ENCODE measurements around the gene TNFRSF25. TPM values are rescaled to one million over a fixed set of nuclear protein-coding genes. Genes with fewer than 3 reads are reported as not detected.

The TNFRSF25 gene
- total and polyA plus RNA-seq, 2 experiments from 2014 or later, result 13.6 to 25.3 TPM

- Histone ChIP-seq H3K9me2 (ENCODE audit: insufficient read depth) (no peaks in the 10 kb centered on the region), H3K4me2 (no peak overlapping the region), H2AFZ (no peak overlapping the region), H3K27me3 (ENCODE audit: insufficient read depth) (no peaks in the 10 kb centered on the region), H3K4me1 (ENCODE audit: insufficient read depth) (no peaks in the 10 kb centered on the region), H3K27ac (ENCODE audit: low read depth) (no peak overlapping the region), H3K36me3 (ENCODE audit: insufficient read depth) (no peaks in the 10 kb centered on the region), H4K20me1 (replicated peaks; ENCODE audit: insufficient read depth) (no peaks in the 10 kb centered on the region), H3K79me2 (replicated peaks; ENCODE audit: insufficient read depth) (no peaks in the 10 kb centered on the region), H3K4me3 (no peak overlapping the region), H3F3A (replicated peaks; ENCODE audit: low read depth) (no peaks in the 10 kb centered on the region)
- no peak overlapping the region for H3K27ac Mint-ChIP-seq
- peak; percentile 15; the same call in 1 of the 3 replicates for ATAC-seq
- H3K27me3 Mint-ChIP-seq (ENCODE audit: insufficient read depth, low read depth, poor library complexity), result peaks cover 5% of the 10 kb centered on the region
- H3K4me3 Mint-ChIP-seq, result no peak overlapping the region
- TF ChIP-seq CTCF (conservative IDR thresholded peaks at IDR 0.05; ENCODE audit: low read depth in 2 of 2), result no peak
- H3K9me3 Mint-ChIP-seq, result no peaks in the 10 kb centered on the region
- no peaks in the 10 kb centered on the region for H3K36me3 Mint-ChIP-seq (ENCODE audit: low read depth)
- H3K4me1 Mint-ChIP-seq, result 0 out of 3 replicates have a peak, but pooled peaks cover 5% of the 10 kb centered on the region
- DNase-seq (ENCODE audit: low spot score), result no peak
Measured at GRCh38 chr1:6511561-6512244, 45.7 kb upstream of the TNFRSF25 start.

DNA sequence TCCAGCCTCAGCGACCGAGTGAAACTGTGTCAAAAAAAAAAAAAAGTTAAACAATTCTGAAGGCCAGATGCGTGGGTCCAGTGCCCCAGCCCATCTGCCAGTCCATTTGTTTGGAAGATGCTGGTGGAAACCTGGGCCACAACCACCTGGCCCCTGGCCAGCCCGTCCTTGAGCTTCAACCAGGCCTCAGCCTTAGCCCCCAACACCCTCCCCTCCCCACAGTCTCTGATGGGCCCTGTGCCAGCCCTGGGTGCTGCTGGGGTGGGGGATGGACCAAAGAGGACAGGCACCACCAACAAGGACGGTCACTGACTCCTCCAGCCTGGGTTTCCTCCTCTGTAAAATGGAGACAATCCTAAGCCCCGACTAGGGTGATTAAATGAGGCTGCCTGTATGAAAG, 45.1 kb upstream of the TNFRSF25 start:
- H3K27ac Mint-ChIP-seq, result no peak overlapping the region
- no peak overlapping the region for H3K4me3 Mint-ChIP-seq
- H3K4me3 ChIP-seq, result no peak overlapping the region
- TF ChIP-seq EZH2 (IDR thresholded peaks at IDR 0.05; ENCODE audit: low read depth, unreplicated experiment) (no peak), STAT1 (IDR thresholded peaks at IDR 0.05; ENCODE audit: unreplicated experiment) (no peak), ZNF331 (CRISPR knock-in tag; IDR thresholded peaks at IDR 0.05; ENCODE audit: low read depth) (no peak), ETS1 (IDR thresholded peaks at IDR 0.05) (no peak), REST (IDR thresholded peaks at IDR 0.05; ENCODE audit: unreplicated experiment) (no peak), ZNF462 (CRISPR knock-in tag; IDR thresholded peaks at IDR 0.05) (no peak), CREB1 (CRISPR knock-in tag; IDR thresholded peaks at IDR 0.05; ENCODE audit: low read depth) (no peak)

More for the DNA sequence above, 45.1 kb upstream of the TNFRSF25 start:
- H3K27me3 ChIP-seq (ENCODE audit: insufficient read depth), result no peaks in the 10 kb centered on the region
- no peak overlapping the region for H3K27ac ChIP-seq (ENCODE audit: low read depth)
- no peaks in the 10 kb centered on the region for H3K9me2 ChIP-seq (ENCODE audit: insufficient read depth)
- H4K20me1 ChIP-seq (replicated peaks; ENCODE audit: insufficient read depth), result no peaks in the 10 kb centered on the region
- no peaks in the 10 kb centered on the region for H3K36me3 ChIP-seq (ENCODE audit: insufficient read depth)
- no peak for DNase-seq (ENCODE audit: low spot score)
- no peak for ATAC-seq
- no peak overlapping the region for H3K4me2 ChIP-seq
- H3F3A ChIP-seq (replicated peaks; ENCODE audit: low read depth), result no peaks in the 10 kb centered on the region
- Mint-ChIP-seq H3K4me1 (0 out of 3 replicates have a peak, but pooled peaks cover 5% of the 10 kb centered on the region), H3K27me3 (ENCODE audit: insufficient read depth, low read depth, poor library complexity) (peaks cover 6% of the 10 kb centered on the region), H3K36me3 (ENCODE audit: low read depth) (no peaks in the 10 kb centered on the region), H3K9me3 (no peaks in the 10 kb centered on the region)
- no peaks in the 10 kb centered on the region for H3K4me1 ChIP-seq (ENCODE audit: insufficient read depth)
- H3K79me2 ChIP-seq (replicated peaks; ENCODE audit: insufficient read depth), result no peaks in the 10 kb centered on the region
- no peak overlapping the region for H2AFZ ChIP-seq

All from GM23338 (cell line).